ENCODE results near the gene SORCS2.
A peak's percentile ranks its signal among the peaks of the same experiment; 100 is the strongest.

Gene SORCS2

GRCh38 chr4:7192252-7193029 is at the start of gene SORCS2:
Gene SORCS2, plus strand, starts transcription at chr4:7192538.
- TF ChIP-seq, protein P1, sequence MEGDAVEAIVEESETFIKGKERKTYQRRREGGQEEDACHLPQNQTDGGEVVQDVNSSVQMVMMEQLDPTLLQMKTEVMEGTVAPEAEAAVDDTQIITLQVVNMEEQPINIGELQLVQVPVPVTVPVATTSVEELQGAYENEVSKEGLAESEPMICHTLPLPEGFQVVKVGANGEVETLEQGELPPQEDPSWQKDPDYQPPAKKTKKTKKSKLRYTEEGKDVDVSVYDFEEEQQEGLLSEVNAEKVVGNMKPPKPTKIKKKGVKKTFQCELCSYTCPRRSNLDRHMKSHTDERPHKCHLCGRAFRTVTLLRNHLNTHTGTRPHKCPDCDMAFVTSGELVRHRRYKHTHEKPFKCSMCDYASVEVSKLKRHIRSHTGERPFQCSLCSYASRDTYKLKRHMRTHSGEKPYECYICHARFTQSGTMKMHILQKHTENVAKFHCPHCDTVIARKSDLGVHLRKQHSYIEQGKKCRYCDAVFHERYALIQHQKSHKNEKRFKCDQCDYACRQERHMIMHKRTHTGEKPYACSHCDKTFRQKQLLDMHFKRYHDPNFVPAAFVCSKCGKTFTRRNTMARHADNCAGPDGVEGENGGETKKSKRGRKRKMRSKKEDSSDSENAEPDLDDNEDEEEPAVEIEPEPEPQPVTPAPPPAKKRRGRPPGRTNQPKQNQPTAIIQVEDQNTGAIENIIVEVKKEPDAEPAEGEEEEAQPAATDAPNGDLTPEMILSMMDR (conservative IDR thresholded peaks at IDR 0.05; ENCODE audit: low read depth, low read length) = peak; percentile 17
- peak within 1 kb of the TSS; percentile 39 for H3K4me3 ChIP-seq (ENCODE audit: low read depth, low read length)
- peak; percentile 54 for DNase-seq (ENCODE audit: low read depth)

GRCh38 chr4:7144374-7145290 is 47.7 kb upstream of the SORCS2 start:
- H3K4me3 ChIP-seq (ENCODE audit: low read depth, low read length) = no peak overlapping the region
- TF ChIP-seq, protein P1 (conservative IDR thresholded peaks at IDR 0.05; ENCODE audit: low read depth, low read length) = no peak
- no peak for DNase-seq (ENCODE audit: low read depth)

DNA sequence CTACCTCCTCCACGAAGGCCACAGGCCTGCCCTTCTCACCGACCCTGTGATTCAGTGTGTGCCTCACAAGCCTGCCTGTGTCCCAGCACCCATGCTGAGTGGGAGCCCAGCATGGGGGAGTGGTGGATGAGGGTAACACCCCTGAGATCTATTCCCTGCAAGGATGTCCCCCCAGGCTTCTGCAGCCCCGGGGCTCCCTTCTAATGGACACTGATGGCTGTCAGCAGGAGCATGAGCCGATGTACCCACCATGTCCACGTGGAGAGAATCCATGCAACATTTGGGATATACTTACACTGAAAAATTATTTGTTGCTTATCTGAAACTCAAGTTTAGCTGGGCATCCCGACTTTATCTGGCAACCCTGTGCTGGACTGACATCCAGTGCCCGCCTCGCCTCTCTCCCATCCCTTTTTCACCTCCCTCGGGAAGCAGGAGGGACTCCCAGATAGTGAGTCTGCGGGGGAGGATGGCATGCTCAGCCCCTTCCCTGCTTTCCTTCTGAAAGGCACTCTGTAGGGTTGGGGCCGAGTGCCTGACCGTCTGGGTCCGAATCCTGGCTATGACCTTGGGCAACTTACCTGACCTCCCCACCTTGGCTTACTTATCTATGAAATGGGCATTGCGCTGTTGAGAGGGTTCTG is 46.9 kb upstream of the SORCS2 start:
- DNase-seq (ENCODE audit: low read depth) = no peak
- TF ChIP-seq, protein P1 (conservative IDR thresholded peaks at IDR 0.05; ENCODE audit: low read depth, low read length) = no peak
- no peak overlapping the region for H3K4me3 ChIP-seq (ENCODE audit: low read depth, low read length)

- H3K4me3 ChIP-seq (ENCODE audit: low read depth, low read length) = no peak overlapping the region
- no peak for DNase-seq (ENCODE audit: low read depth)
- TF ChIP-seq, protein P1 (conservative IDR thresholded peaks at IDR 0.05; ENCODE audit: low read depth, low read length) = peak; percentile 4
Observed at GRCh38 chr4:7146059-7146785, 46.1 kb upstream of the SORCS2 start.

DNA sequence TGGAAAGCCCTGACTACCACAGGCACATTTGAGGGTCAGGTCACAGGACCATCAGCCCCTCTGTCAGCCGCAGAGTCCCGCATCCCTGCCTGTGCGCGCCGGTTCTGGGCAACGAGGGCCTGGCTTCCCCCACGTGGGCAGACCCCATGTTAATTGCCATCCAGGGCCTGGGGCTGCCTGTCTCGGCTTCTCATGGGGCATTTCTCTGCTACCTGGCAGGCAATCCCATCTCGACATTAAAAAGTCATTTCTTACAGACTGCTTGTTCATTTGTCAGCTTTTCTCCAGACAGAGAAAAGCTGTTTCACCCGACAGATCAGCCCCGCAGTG is 45.6 kb upstream of the SORCS2 start:
- DNase-seq (ENCODE audit: low read depth) = no peak
- H3K4me3 ChIP-seq (ENCODE audit: low read depth, low read length) = no peak overlapping the region
- TF ChIP-seq, protein P1 (conservative IDR thresholded peaks at IDR 0.05; ENCODE audit: low read depth, low read length) = no peak

DNA sequence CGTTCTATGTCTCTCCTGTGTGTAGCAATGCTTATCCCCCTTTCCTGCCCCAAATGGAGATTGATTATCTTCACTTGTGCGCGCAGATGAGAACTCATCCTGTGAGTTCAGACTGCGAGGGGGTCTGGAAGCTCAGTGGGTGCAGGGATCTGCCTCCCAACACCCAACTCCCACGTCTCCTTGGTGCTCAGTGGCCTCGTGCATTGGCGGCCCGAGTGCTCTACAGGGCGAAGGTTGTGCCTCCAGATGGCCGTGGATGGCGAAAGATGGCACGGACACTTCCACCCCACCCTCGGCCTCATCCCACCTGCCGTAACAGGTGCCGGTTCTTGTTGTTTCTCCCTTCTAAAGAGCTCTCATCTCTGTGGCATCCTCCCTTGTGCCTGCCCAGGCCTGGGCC is 45.1 kb upstream of the SORCS2 start:
- no peak overlapping the region for H3K4me3 ChIP-seq (ENCODE audit: low read depth, low read length)
- DNase-seq (ENCODE audit: low read depth) = no peak
- TF ChIP-seq, protein P1 (conservative IDR thresholded peaks at IDR 0.05; ENCODE audit: low read depth, low read length) = no peak

All from choroid plexus epithelial cell (primary cell).